Stomach (tissue), 4 donors: ENCODE data around the gene OLFM1.

Source experiments
- CTCF ChIP-seq, 7 experiments: fragments of 450-650 bp in 4 of 7; fragments of 200-600 bp in 3 of 7; sonication (generic) in 3 of 7; IDR thresholded peaks; one replicate each; pipeline ENCODE4 v1.5.1; 2016 to 2019; ENCODE audit warnings: antibody characterized with exemption in 7 of 7, control low read depth in 2 of 7, mild to moderate bottlenecking in 1 of 7
- EP300 ChIP-seq: sonication (generic); formaldehyde crosslinking; IDR thresholded peaks from one replicate; pipeline ENCODE4 v1.6.1; 2017; ENCODE audit warnings: antibody characterized with exemption
- POLR2A ChIP-seq, 4 donors: fragments of 450-650 bp; IDR thresholded peaks; one replicate each; pipeline ENCODE4 v1.6.1; 2016; ENCODE audit warnings: antibody characterized with exemption in 4 of 4, control low read depth in 2 of 4, mild to moderate bottlenecking in 1 of 4, moderate library complexity in 1 of 4
- POLR2AphosphoS5 ChIP-seq, 3 donors: sonication (generic); formaldehyde crosslinking; IDR thresholded peaks; one replicate each; pipeline ENCODE4 v1.6.1; 2016; ENCODE audit warnings: antibody characterized with exemption in 3 of 3

- no peak for TF ChIP-seq POLR2A (IDR thresholded peaks at IDR 0.05)
- no peak for TF ChIP-seq CTCF (IDR thresholded peaks at IDR 0.05)
- no peak for TF ChIP-seq EP300
- TF ChIP-seq POLR2AphosphoS5 (IDR thresholded peaks at IDR 0.05): no peak
Observed at GRCh38 chr9:135119496-135120064, 32.1 kb downstream of the OLFM1 start.
